T follicular helper cell (primary cell): ENCODE measurements around the gene SLC17A4.
"Not testable (repeated sequence)": the region's sequence is repeated elsewhere in the genome, so short reads cannot be mapped to it uniquely, and the experiment has no call there.

Experiments
- DNase-seq: peaks from one replicate; pipeline ENCODE4 v3.0.0-alpha.2; 2020; ENCODE audit warnings: low read depth
- total RNA-seq, 2 experiments: gene quantifications; one replicate each; lab custom pipeline; 2026; lab: John Stamatoyannopoulos, UW

SLC17A4 gene
- 0 reads per million in 2 experiments for total RNA-seq

GRCh38 chr6:25754535-25754934 is at the start of gene SLC17A4:
TSS of gene SLC17A4 (plus strand) at chr6:25754742. CDS start at chr6:25761963, 7,221 bp downstream.
- DNase-seq = no peak

GRCh38 chr6:25706314-25707014 is 48.1 kb upstream of the SLC17A4 start:
- DNase-seq = no peak

GRCh38 chr6:25709761-25710160 is 44.8 kb upstream of the SLC17A4 start:
- no peak for DNase-seq

- no peak for DNase-seq
Observed at GRCh38 chr6:25710287-25710686, 44.3 kb upstream of the SLC17A4 start.

GRCh38 chr6:25713824-25714223 is 40.7 kb upstream of the SLC17A4 start:
- DNase-seq = no peak

GRCh38 chr6:25714765-25715164 is 39.8 kb upstream of the SLC17A4 start:
- DNase-seq = no peak

GRCh38 chr6:25715794-25716193 is 38.7 kb upstream of the SLC17A4 start:
- DNase-seq = no peak

- no peak for DNase-seq
Observed at GRCh38 chr6:25717866-25718740, 36.4 kb upstream of the SLC17A4 start.

GRCh38 chr6:25726122-25726911 is 28.2 kb upstream of the SLC17A4 start:
- no peak for DNase-seq

GRCh38 chr6:25727028-25727427 is 27.5 kb upstream of the SLC17A4 start:
- DNase-seq = no peak

GRCh38 chr6:25730907-25731306 is 23.6 kb upstream of the SLC17A4 start:
- no peak for DNase-seq

- DNase-seq = no peak
Observed at GRCh38 chr6:25731721-25732120, 22.8 kb upstream of the SLC17A4 start.

GRCh38 chr6:25732468-25733198 is 21.9 kb upstream of the SLC17A4 start:
- no peak for DNase-seq

GRCh38 chr6:25735261-25735660 is 19.3 kb upstream of the SLC17A4 start:
- no peak for DNase-seq

- no peak for DNase-seq
Observed at GRCh38 chr6:25743868-25744267, 10.7 kb upstream of the SLC17A4 start.

- no peak for DNase-seq
Observed at GRCh38 chr6:25745836-25746235, 8.7 kb upstream of the SLC17A4 start.

GRCh38 chr6:25746968-25747367 is 7.6 kb upstream of the SLC17A4 start:
- no peak for DNase-seq

- no peak for DNase-seq
Observed at GRCh38 chr6:25747477-25747876, 7.1 kb upstream of the SLC17A4 start.

- DNase-seq = no peak
Observed at GRCh38 chr6:25748049-25748448, 6.5 kb upstream of the SLC17A4 start.

GRCh38 chr6:25748601-25749517 is 5.7 kb upstream of the SLC17A4 start:
- DNase-seq = not testable (repeated sequence)
